ENCODE results near the gene WDPCP.
"Not testable (repeated sequence)": the region's sequence is repeated elsewhere in the genome, so short reads cannot be mapped to it uniquely, and the experiment has no call there.

Gene WDPCP

DNA sequence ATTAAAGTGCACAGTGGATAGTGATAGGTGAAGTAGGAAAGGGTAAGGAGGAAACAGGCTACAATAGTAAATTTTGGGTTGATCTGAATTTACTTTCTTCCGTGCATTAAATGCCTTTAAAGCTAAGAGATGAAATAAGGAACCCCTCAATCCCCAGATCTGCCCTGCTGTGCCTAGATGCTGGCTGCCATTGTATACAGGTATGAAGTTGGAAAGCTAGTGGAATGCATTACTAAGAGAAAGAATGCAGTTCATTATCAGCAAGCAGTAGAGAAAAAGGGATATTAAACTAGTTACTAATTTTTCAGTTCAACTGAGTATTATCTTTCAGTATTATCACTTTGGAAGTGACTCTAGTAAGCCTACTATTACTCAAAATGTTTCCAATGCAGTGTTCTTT, 93.3 kb downstream of the WDPCP start:
- TF ChIP-seq, protein P1, sequence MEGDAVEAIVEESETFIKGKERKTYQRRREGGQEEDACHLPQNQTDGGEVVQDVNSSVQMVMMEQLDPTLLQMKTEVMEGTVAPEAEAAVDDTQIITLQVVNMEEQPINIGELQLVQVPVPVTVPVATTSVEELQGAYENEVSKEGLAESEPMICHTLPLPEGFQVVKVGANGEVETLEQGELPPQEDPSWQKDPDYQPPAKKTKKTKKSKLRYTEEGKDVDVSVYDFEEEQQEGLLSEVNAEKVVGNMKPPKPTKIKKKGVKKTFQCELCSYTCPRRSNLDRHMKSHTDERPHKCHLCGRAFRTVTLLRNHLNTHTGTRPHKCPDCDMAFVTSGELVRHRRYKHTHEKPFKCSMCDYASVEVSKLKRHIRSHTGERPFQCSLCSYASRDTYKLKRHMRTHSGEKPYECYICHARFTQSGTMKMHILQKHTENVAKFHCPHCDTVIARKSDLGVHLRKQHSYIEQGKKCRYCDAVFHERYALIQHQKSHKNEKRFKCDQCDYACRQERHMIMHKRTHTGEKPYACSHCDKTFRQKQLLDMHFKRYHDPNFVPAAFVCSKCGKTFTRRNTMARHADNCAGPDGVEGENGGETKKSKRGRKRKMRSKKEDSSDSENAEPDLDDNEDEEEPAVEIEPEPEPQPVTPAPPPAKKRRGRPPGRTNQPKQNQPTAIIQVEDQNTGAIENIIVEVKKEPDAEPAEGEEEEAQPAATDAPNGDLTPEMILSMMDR (IDR thresholded peaks at IDR 0.05; ENCODE audit: insufficient read depth, low read depth, low read length, missing control alignments): no peak
- no peak for DNase-seq (ENCODE audit: low read depth)

DNA sequence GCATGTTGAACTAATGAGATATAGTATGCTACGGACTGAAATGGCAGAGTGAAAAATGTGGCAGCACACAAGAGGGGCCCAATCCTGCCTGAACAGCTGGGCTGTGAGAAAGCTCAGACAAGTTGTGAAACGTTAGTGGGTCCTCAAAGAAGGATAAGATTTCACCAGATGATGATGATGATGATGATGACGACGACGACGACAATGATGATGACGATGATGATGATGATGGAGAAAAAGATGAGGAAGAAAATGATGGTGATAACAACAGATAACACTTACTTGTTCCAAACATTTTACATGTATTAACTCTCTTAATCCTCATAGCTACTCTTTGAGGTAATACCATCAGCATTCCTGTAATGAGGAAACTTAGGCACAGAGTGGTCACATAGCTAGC, 94.2 kb downstream of the WDPCP start:
- no peak overlapping the region for H3K4me3 ChIP-seq (ENCODE audit: low read depth, low read length)
- no peak for DNase-seq (ENCODE audit: low read depth)
- TF ChIP-seq, protein P1 (IDR thresholded peaks at IDR 0.05; ENCODE audit: insufficient read depth, low read depth, low read length, missing control alignments): no peak

More for the DNA sequence above, 93.3 kb downstream of the WDPCP start:
- H3K4me3 ChIP-seq (ENCODE audit: low read depth, low read length): no peak overlapping the region

DNA sequence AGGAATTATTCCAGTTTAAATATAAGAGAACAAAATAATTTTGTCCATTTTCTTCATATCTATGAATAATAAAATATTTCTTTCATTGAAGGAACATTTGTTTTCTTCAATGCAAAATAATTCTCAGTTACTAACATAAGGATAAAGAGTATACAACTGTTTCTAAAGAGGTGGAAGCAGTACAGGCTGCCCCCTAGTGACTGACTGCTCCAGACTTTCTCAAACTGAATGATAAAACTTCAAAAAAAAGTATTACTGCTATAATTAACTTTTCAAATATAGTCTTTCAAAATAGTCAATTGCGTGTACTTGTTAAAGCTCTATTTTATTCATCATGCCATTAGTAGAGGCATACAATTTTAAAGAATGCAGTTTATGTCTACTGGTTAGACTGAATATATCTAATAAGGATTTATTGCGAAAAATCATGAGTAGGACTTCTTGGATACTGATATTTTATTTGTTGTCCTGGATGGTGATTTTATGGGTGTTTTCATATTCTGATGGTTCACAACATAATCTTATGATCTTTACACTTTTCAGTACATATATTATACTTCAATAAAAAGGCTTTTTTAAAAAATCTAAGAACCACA, 100.1 kb downstream of the WDPCP start:
- peak; percentile 44 for DNase-seq (ENCODE audit: low read depth)
- TF ChIP-seq, protein P1 (IDR thresholded peaks at IDR 0.05; ENCODE audit: insufficient read depth, low read depth, low read length, missing control alignments): peak; percentile 55
- H3K4me3 ChIP-seq (ENCODE audit: low read depth, low read length): no peak overlapping the region

DNA sequence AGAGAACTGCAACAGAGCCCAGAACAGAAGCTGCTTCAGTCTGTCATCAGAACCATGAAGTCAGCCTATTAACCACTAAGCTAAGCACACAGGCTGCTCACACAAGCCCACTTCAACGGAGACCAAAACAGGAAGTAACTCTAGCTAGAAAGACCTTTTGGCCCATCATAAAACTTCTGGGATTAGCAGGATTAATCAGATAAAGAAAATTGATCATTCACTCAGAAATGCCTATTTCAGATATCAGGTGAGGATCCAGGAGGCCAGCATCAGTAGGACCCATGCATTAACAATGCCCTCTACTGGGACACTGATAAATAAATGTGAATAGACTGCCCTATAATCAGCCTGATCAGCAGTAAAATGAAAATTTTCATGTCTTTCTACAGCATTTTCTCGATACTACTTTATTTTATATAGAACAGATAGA, 101.4 kb downstream of the WDPCP start:
- peak; percentile 7 for DNase-seq (ENCODE audit: low read depth)
- TF ChIP-seq, protein P1 (IDR thresholded peaks at IDR 0.05; ENCODE audit: insufficient read depth, low read depth, low read length, missing control alignments): no peak
- H3K4me3 ChIP-seq (ENCODE audit: low read depth, low read length): no peak overlapping the region

DNA sequence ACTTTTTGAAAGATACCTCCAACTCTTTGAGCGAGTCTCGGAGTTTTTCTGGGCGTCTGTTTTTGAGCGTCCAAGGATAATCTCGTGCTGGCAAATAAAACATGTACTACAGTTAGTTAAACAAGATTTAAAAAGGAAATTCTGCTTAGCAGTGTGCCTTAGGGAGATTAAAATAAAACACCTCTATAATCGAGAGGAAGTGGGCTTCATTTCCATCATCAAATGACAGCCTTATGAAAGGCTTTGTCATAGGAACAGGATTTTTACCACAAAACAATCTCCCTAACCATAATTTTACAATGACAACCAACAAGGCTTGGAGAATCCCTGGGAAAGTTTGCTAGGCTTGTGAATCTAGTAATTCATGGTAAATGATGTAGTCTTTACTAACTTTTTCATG, 103.4 kb downstream of the WDPCP start:
- TF ChIP-seq, protein P1 (IDR thresholded peaks at IDR 0.05; ENCODE audit: insufficient read depth, low read depth, low read length, missing control alignments): no peak
- DNase-seq (ENCODE audit: low read depth): no peak
- no peak overlapping the region for H3K4me3 ChIP-seq (ENCODE audit: low read depth, low read length)

DNA sequence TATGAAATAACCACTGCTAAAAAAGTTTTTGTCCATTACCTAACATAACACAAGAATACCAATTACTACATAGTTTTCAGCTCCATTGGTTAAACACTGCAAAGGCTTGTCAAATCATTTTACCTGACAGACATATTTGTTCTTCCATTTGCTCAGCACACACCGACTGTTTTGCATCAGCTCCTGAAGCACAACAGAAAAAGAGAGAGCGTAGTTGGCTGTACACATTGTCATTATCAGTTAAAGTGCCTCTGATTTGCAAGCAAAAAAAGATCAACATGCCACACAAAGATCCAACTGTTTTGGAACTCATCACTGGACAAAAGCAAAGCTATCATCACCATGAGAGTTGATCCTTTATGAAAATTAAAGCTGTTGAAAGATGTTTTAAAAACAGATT, 103.8 kb downstream of the WDPCP start:
- TF ChIP-seq, protein P1 (IDR thresholded peaks at IDR 0.05; ENCODE audit: insufficient read depth, low read depth, low read length, missing control alignments): no peak
- DNase-seq (ENCODE audit: low read depth): no peak
- H3K4me3 ChIP-seq (ENCODE audit: low read depth, low read length): no peak overlapping the region

DNA sequence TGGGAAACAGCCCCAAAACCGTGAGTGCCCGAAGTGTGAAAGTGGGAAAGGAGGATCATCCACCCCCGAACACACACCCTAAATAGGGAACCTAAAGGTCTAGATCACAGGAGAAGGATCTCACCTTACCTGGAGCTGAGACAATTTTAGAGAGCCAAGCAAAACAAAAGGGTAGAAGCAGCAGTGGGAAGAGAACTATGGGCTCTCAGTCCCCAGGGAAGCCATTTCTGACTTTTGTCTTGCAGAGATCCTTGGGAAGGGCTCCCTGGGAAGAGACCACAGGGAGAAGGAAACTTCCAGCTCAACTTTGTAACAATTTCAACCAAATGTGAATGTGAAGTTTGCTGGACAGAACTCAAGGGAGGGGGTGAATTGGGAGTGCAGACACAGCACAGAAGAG, 110.6 kb downstream of the WDPCP start:
- no peak overlapping the region for H3K4me3 ChIP-seq (ENCODE audit: low read depth, low read length)
- DNase-seq (ENCODE audit: low read depth): no peak
- TF ChIP-seq, protein P1 (IDR thresholded peaks at IDR 0.05; ENCODE audit: insufficient read depth, low read depth, low read length, missing control alignments): no peak

DNA sequence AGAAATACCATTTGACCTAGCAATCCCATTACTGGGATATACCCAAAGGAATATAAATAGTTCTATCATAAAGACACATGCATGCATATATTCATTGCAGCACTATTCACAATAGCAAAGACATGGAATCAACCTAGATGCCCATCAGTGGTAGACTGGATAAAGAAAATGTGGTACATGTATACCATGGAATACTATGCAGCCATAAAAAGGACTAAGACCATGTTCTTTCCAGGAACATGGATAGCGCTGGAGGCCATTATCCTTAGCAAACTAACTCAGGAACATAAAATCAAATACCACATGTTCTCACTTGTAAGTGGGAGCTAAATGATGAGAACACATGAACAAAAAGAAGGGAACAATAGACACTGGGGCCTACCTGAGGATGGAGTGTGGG, 119.0 kb downstream of the WDPCP start:
- H3K4me3 ChIP-seq (ENCODE audit: low read depth, low read length); DNase-seq (ENCODE audit: low read depth): not testable (repeated sequence)

Measured in GM12865 (cell line).